B cell (primary cell): ENCODE results near the gene TRHDE. TPM values are rescaled to one million over a fixed set of nuclear protein-coding genes. Genes with fewer than 3 reads are reported as not detected.

ENCODE experiments used
- ATAC-seq: fragments of 200-7000 bp; cut with Tn5 transposase; one replicate; pipeline ENCODE4 v1.10.0; 2021; ENCODE audit warnings: low read depth, mild to moderate bottlenecking, moderate number of reproducible peaks, moderate library complexity
- CTCF ChIA-PET: fragments of 350-600 bp; sonication (Branson Sonifier 250); formaldehyde crosslinking; loops from one replicate; lab custom pipeline; 2021; ENCODE audit warnings: antibody characterized with exemption, inconsistent platforms; lab: Charles Lee
- POLR2A ChIA-PET: fragments of 350-600 bp; sonication (Branson Sonifier 250); formaldehyde crosslinking; loops from one replicate; lab custom pipeline; 2021; ENCODE audit warnings: antibody characterized with exemption; lab: Charles Lee
- DNase-seq: peaks from one replicate; pipeline ENCODE4 v3.0.0; 2013
- H2AFZ ChIP-seq: 2 replicates; pipeline ENCODE4 v1.6.1; 2012; ENCODE audit warnings: mild to moderate bottlenecking, low read depth, low read length; ENCODE audit not compliant: insufficient read depth, poor library complexity, severe bottlenecking
- H3K27ac ChIP-seq, 2 donors: 1 replicate in 1 of 2; 2 replicates in 1 of 2; pipeline ENCODE4 v1.5.1; 2012 to 2013; ENCODE audit warnings: low read length in 2 of 2, mild to moderate bottlenecking in 2 of 2, moderate library complexity in 1 of 2
- H3K27me3 ChIP-seq, 4 experiments: fragments of 200-600 bp in 1 of 4; sonication (generic) in 1 of 4; replicated peaks in 1 of 4; 1 replicate in 2 of 4; 2 replicates in 2 of 4; pipeline versions ENCODE4 v1.6.1 to v1.7.0; 2013 to 2016; ENCODE audit warnings: low read length in 3 of 4, mild to moderate bottlenecking in 2 of 4, mixed read lengths in 1 of 4, moderate library complexity in 1 of 4; ENCODE audit not compliant: insufficient read depth in 4 of 4, control insufficient read depth in 3 of 4; ENCODE audit errors: control extremely low read depth in 1 of 4
- H3K36me3 ChIP-seq, 2 experiments: replicated peaks in 1 of 2; 1 replicate in 1 of 2; 2 replicates in 1 of 2; pipeline versions ENCODE4 v1.6.1 to v1.7.1; 2013; ENCODE audit warnings: low read length in 1 of 2; ENCODE audit not compliant: insufficient read depth in 2 of 2, control insufficient read depth in 1 of 2; ENCODE audit errors: control extremely low read depth in 1 of 2, extremely low read depth in 1 of 2
- H3K4me1 ChIP-seq, 2 donors: fragments of 200-600 bp in 1 of 2; sonication (generic) in 1 of 2; 1 replicate in 1 of 2; 2 replicates in 1 of 2; pipeline versions ENCODE4 v1.5.1 to v1.6.1; 2013 to 2017; ENCODE audit warnings: low read length in 2 of 2; ENCODE audit not compliant: control insufficient read depth in 2 of 2, insufficient read depth in 2 of 2
- H3K4me2 ChIP-seq: replicated peaks from 2 replicates; pipeline ENCODE3; 2012; ENCODE audit warnings: mild to moderate bottlenecking, low read depth, low read length; ENCODE audit not compliant: poor library complexity, severe bottlenecking
- H3K4me3 ChIP-seq, 5 experiments: fragments of 200-600 bp in 1 of 5; sonication (generic) in 1 of 5; 1 replicate in 3 of 5; 2 replicates in 2 of 5; pipeline versions ENCODE4 v1.5.1 to v1.7.0; 2011 to 2016; ENCODE audit warnings: low read length in 4 of 5, mild to moderate bottlenecking in 4 of 5, low read depth in 2 of 5, control low read depth in 1 of 5, moderate library complexity in 1 of 5; ENCODE audit not compliant: insufficient read depth in 1 of 5; ENCODE audit errors: control extremely low read depth in 1 of 5, extremely low read depth in 1 of 5
- H3K79me2 ChIP-seq: fragments of 200-600 bp; sonication (generic); one replicate; pipeline ENCODE4 v1.6.0; 2016; ENCODE audit warnings: low read length; ENCODE audit not compliant: control insufficient read depth, insufficient read depth
- H3K9ac ChIP-seq: fragments of 200-600 bp; sonication (generic); 2 replicates; pipeline ENCODE4 v1.6.1; 2017; ENCODE audit warnings: mild to moderate bottlenecking, low read length, moderate library complexity
- H3K9me3 ChIP-seq, 3 donors: one replicate each; pipeline versions ENCODE4 v1.6.1 to v1.7.1; 2013; ENCODE audit warnings: low read length in 2 of 3; ENCODE audit not compliant: control insufficient read depth in 2 of 3, insufficient read depth in 1 of 3; ENCODE audit errors: control extremely low read depth in 1 of 3
- H4K20me1 ChIP-seq: 2 replicates; pipeline ENCODE4 v1.6.0; 2012; ENCODE audit warnings: mild to moderate bottlenecking, low read length; ENCODE audit not compliant: insufficient read depth, control insufficient read depth, poor library complexity, severe bottlenecking
- H3K27ac Mint-ChIP-seq: one replicate; pipeline ENCODE4 v1.8.0; 2021; ENCODE audit warnings: mixed read lengths
- H3K27me3 Mint-ChIP-seq: one replicate; pipeline ENCODE4 v1.8.0; 2021; ENCODE audit warnings: mixed read lengths
- H3K4me1 Mint-ChIP-seq: one replicate; pipeline ENCODE4 v1.8.0; 2021; ENCODE audit warnings: mixed read lengths
- H3K4me3 Mint-ChIP-seq: one replicate; pipeline ENCODE4 v1.8.0; 2021; ENCODE audit warnings: mixed read lengths
- H3K9me3 Mint-ChIP-seq: one replicate; pipeline ENCODE4 v1.8.0; 2022; ENCODE audit warnings: mixed read lengths; ENCODE audit not compliant: insufficient read depth
- EZH2 ChIP-seq: IDR thresholded peaks from 2 replicates; pipeline ENCODE4 v1.6.1; 2012; ENCODE audit warnings: borderline replicate concordance, low read depth, mild to moderate bottlenecking, moderate library complexity, low read length; ENCODE audit not compliant: insufficient read depth, poor library complexity, severe bottlenecking
- WGBS: methylation state at CpG from one replicate; pipeline ENCODE4 v1.1.5; 2013; ENCODE audit warnings: missing lambda C conversion rate; ENCODE audit not compliant: insufficient coverage; 5-methylcytosine and 5-hydroxymethylcytosine counted together
- intact Hi-C: fragments of 100-400 bp; cut with micrococcal nuclease; formaldehyde crosslinking; loops from one replicate; pipeline ENCODE4 v1.10.0; 2022
- polyA plus RNA-seq: library from polyadenylated mRNA; depleted of rRNA; stranded (reverse); fragments of >200 nt; gene quantifications from 2 replicates; pipeline ENCODE4 v1.2.3, GENCODE V29; 2012
- total RNA-seq, 2 donors: library from RNA; stranded (reverse); fragments of 120-200 nt in 1 of 2; gene quantifications; 1 replicate in 1 of 2; 2 replicates in 1 of 2; pipeline versions ENCODE4 v1.2.3 to v1.2.4, GENCODE V29; 2013 to 2022
- TF ChIP-seq, protein P1 (sequence below): fragments of 200-600 bp; IDR thresholded peaks from one replicate; pipeline ENCODE4 v1.8.0; 2022; ENCODE audit warnings: antibody characterized with exemption, mild to moderate bottlenecking

TRHDE gene
- total and polyA plus RNA-seq, 2 donors (not counting 1 experiment from before 2014, with no cell fraction given) = not detected

DNA sequence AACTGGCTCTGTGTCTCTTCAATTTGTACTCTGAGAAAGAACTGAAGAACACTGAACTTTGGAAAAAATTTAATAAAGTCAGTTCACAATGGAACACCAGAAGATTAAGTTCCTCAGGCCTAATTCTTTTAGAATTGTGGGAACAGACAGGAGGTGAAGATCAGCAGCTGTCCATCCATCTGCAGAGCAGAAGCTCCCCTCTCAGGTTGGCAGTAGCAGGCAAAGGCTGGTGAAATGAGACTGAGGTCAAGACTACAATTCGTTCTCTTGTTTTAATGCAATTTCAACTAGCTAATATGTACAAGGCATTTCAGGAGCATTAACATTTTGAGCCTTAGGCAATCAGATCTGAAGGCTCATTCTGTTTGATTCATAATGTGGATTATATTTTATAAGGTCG is 10.3 kb upstream of the TRHDE start:
- DNase-seq (no peak), ATAC-seq (no peak)
- ChIA-PET POLR2A (no interaction called here), CTCF (no interaction called here)
- Histone ChIP-seq H3K9me3 (no peaks in the 10 kb centered on the region), H3K79me2 (no peaks in the 10 kb centered on the region), H3K27ac (no peak overlapping the region), H4K20me1 (no peaks in the 10 kb centered on the region), H3K36me3 (no peaks in the 10 kb centered on the region), H3K4me1 (no peaks in the 10 kb centered on the region), H3K27me3 (no peaks in the 10 kb centered on the region), H2AFZ (no peak overlapping the region), H3K4me2 (no peak overlapping the region), H3K4me3 (no peak overlapping the region), H3K9ac (no peak overlapping the region)
- intact Hi-C loops = no loop called here
- H3K27me3 Mint-ChIP-seq = no peaks in the 10 kb centered on the region
- H3K27ac Mint-ChIP-seq = no peak overlapping the region
- no CpG with 5 or more reads among the region's 2 CpGs for WGBS
- TF ChIP-seq EZH2 = no peak
- TF ChIP-seq, protein P1, sequence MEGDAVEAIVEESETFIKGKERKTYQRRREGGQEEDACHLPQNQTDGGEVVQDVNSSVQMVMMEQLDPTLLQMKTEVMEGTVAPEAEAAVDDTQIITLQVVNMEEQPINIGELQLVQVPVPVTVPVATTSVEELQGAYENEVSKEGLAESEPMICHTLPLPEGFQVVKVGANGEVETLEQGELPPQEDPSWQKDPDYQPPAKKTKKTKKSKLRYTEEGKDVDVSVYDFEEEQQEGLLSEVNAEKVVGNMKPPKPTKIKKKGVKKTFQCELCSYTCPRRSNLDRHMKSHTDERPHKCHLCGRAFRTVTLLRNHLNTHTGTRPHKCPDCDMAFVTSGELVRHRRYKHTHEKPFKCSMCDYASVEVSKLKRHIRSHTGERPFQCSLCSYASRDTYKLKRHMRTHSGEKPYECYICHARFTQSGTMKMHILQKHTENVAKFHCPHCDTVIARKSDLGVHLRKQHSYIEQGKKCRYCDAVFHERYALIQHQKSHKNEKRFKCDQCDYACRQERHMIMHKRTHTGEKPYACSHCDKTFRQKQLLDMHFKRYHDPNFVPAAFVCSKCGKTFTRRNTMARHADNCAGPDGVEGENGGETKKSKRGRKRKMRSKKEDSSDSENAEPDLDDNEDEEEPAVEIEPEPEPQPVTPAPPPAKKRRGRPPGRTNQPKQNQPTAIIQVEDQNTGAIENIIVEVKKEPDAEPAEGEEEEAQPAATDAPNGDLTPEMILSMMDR = no peak
- H3K4me3 Mint-ChIP-seq = no peak overlapping the region
- H3K9me3 Mint-ChIP-seq = no peaks in the 10 kb centered on the region
- no peaks in the 10 kb centered on the region for H3K4me1 Mint-ChIP-seq

DNA sequence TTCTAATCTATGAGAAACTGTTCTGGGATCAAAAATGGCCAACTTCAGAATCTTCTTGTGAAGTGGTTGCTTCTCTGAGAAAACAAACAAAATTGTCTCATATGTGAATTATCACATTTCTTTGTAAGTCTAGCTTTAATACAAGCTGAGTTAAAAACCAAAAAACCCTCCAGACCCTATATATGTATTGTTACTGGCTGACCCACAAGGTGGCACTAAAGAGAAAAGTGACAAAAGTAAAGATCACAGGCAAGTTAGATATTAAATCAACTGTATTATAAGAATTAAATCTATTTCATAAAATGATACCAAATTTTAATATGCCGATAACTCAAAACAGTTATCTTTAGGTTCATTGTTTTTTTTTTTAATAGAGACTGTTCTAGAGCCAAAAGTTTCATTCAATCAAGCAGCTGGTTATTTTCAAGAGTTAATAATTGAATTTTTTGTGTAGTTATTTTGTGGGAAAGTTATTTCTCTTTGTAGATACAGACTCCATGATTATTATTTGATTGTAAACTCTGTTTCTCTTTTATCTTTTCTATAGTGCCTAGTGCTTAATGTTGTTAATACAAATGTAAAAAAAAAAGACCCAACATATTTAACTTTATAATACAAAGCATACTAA is 7.5 kb upstream of the TRHDE start:
- Histone ChIP-seq H3K4me3 (no peak overlapping the region), H3K79me2 (no peaks in the 10 kb centered on the region), H2AFZ (no peak overlapping the region), H3K4me1 (no peaks in the 10 kb centered on the region), H3K9me3 (no peaks in the 10 kb centered on the region), H4K20me1 (no peaks in the 10 kb centered on the region), H3K27ac (no peak overlapping the region), H3K4me2 (no peak overlapping the region), H3K36me3 (no peaks in the 10 kb centered on the region), H3K27me3 (peaks cover 0 to 4% (median 0%) of the 10 kb centered on the region in 4 experiments), H3K9ac (no peak overlapping the region)
- ChIA-PET CTCF (no interaction called here), POLR2A (no interaction called here)
- no peak for ATAC-seq
- Mint-ChIP-seq H3K27ac (no peak overlapping the region), H3K4me1 (no peaks in the 10 kb centered on the region), H3K9me3 (no peaks in the 10 kb centered on the region), H3K27me3 (peaks cover 5% of the 10 kb centered on the region), H3K4me3 (no peak overlapping the region)
- no CpG with 5 or more reads among the region's 1 CpG for WGBS
- TF ChIP-seq EZH2 = no peak
- TF ChIP-seq, protein P1 = no peak
- no peak for DNase-seq
- intact Hi-C loops = no loop called here
